Kidney epithelial cell (primary cell): ENCODE measurements around the gene HMX2. TPM values are rescaled to one million over a fixed set of nuclear protein-coding genes. Genes with fewer than 3 reads are reported as not detected.

Experiments used
- DNase-seq: peaks from one replicate; pipeline ENCODE4 v3.0.0-alpha.2; 2010; ENCODE audit warnings: low read depth
- H3K27me3 ChIP-seq: 2 replicates; pipeline ENCODE4 v1.6.0; 2011; ENCODE audit warnings: low read length; ENCODE audit not compliant: control insufficient read depth, insufficient read depth
- H3K36me3 ChIP-seq: 2 replicates; pipeline ENCODE4 v1.5.1; 2011; ENCODE audit warnings: low read length; ENCODE audit not compliant: control insufficient read depth, insufficient read depth
- H3K4me3 ChIP-seq: 2 replicates; pipeline ENCODE4 v1.5.1; 2011; ENCODE audit warnings: low read depth, mild to moderate bottlenecking, control low read depth, low read length
- total RNA-seq: library from RNA; depleted of rRNA; stranded (reverse); fragments of >200 nt; gene quantifications from 2 replicates; pipeline ENCODE4 v1.2.3, GENCODE V29; 2015
- TF ChIP-seq, protein P1 (sequence below): IDR thresholded peaks from 2 replicates; pipeline ENCODE4 v1.5.1; 2011; ENCODE audit warnings: mild to moderate bottlenecking, moderate library complexity, low read length, control low read depth, inconsistent platforms; ENCODE audit not compliant: insufficient read depth, poor library complexity, severe bottlenecking

Gene HMX2
- total RNA-seq, 1 donor from 2014 or later: not detected

DNA sequence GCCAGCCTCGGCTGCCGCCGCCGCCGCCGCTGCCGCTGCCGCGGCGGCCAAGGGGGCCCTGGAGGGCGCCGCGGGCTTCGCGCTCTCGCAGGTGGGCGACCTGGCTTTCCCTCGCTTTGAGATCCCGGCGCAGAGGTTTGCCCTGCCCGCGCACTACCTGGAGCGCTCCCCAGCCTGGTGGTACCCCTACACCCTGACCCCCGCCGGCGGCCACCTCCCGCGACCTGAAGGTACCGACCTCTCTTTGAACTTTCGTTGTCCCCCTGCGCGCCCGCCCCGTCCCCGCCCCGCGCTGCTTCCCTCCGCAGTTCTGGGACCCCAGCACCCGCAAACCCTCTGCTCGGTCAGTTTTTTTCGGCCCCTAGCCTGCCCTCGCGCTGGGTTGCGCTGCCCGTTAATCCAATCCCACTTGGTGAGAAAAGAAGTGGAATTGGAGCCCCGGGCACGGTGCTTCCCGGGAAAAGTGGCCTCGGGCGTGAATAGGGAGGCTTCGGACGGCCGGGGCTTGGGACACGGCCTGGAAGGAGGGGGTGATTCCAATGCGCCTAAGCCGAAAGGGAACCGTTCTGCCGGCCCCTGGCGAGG lies 11.6 kb upstream of the HMX2 start:
- DNase-seq: no peak
- Histone ChIP-seq H3K4me3 (no peak overlapping the region), H3K36me3 (no peaks in the 10 kb centered on the region), H3K27me3 (peaks cover 95% of the 10 kb centered on the region)
- TF ChIP-seq, protein P1, sequence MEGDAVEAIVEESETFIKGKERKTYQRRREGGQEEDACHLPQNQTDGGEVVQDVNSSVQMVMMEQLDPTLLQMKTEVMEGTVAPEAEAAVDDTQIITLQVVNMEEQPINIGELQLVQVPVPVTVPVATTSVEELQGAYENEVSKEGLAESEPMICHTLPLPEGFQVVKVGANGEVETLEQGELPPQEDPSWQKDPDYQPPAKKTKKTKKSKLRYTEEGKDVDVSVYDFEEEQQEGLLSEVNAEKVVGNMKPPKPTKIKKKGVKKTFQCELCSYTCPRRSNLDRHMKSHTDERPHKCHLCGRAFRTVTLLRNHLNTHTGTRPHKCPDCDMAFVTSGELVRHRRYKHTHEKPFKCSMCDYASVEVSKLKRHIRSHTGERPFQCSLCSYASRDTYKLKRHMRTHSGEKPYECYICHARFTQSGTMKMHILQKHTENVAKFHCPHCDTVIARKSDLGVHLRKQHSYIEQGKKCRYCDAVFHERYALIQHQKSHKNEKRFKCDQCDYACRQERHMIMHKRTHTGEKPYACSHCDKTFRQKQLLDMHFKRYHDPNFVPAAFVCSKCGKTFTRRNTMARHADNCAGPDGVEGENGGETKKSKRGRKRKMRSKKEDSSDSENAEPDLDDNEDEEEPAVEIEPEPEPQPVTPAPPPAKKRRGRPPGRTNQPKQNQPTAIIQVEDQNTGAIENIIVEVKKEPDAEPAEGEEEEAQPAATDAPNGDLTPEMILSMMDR: no peak

DNA sequence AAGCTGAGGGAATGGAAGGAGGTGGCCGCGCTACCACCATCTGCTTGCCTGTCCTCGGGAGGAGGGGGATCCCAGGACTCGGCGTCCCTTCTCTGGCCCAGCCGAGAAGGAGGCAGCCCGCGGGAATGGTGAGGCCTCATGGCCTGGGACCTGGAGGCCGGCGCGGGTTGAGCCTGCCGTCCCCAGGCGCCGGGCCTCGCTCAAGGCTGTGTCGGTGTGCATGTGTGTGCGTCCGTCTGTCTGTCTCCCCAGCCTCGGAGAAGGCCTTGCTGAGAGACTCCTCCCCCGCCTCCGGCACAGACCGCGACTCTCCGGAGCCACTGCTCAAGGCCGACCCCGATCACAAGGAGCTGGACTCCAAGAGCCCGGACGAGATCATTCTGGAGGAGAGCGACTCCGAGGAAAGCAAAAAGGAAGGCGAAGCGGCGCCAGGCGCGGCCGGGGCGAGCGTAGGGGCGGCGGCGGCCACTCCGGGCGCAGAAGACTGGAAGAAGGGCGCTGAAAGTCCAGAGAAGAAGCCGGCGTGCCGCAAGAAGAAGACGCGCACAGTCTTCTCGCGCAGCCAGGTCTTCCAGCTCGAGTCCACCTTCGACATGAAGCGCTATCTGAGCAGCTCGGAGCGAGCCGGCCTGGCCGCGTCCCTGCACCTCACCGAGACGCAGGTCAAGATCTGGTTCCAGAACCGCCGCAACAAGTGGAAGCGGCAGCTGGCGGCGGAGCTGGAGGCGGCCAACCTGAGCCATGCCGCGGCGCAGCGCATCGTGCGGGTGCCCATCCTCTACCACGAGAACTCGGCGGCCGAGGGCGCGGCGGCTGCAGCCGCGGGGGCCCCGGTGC lies 10.9 kb upstream of the HMX2 start:
- TF ChIP-seq, protein P1: no peak
- Histone ChIP-seq H3K36me3 (no peaks in the 10 kb centered on the region), H3K27me3 (peaks cover 96% of the 10 kb centered on the region), H3K4me3 (no peak overlapping the region)
- DNase-seq: no peak

DNA sequence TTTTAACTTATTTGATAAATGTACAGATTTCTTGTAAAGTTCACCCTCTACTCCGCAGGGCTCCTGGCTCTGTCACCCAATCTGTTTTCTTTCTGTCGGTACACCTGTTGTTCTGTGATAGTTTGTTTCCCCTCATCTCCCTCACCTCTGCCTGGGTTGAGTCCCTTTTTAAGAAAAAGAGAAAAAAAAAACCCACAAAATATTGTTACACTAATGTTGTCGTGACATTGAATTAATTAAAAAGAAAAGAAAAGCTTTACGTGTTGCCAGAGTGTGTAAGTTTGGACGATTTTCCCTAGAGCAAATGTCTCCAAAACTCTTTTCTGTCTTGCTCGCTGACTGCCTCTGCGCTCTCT lies 8.8 kb upstream of the HMX2 start:
- Histone ChIP-seq H3K27me3 (peaks cover 95% of the 10 kb centered on the region), H3K4me3 (no peak overlapping the region), H3K36me3 (no peaks in the 10 kb centered on the region)
- TF ChIP-seq, protein P1: no peak
- no peak for DNase-seq

DNA sequence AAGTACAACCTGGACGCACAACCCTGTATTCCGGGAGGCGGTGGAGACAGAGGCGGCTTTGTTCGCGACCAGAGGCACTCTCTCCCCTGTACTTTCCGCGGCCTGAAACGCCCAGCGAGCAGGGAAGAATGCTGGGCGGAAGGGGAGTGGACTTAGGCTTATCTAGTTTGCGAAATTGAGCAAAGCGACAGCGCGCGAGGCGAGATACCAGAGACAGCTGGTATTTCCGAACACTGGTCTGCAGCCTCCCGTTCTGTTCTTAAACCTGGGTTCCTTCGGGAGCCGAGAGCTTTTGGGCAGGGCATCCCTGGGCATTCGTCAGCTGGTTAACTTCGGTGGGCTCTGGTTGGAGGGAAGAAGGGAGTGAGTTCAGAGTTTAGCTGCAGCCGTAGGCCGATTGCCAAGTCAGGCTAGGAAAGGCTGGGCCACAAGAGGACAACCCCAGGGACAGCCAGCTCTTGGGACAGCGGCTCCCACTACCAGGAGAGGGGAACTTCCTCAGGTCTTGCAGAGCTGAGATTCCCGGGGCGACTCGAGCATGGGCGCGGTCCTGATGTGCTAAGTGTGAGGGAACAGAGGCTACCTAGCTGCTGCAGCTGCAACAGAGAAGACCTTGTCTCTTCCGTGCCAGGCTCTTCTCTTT lies 8.3 kb upstream of the HMX2 start:
- TF ChIP-seq, protein P1: no peak
- H3K4me3 ChIP-seq: no peak overlapping the region
- DNase-seq: no peak
- no peaks in the 10 kb centered on the region for H3K36me3 ChIP-seq
- peaks cover 95% of the 10 kb centered on the region for H3K27me3 ChIP-seq

DNA sequence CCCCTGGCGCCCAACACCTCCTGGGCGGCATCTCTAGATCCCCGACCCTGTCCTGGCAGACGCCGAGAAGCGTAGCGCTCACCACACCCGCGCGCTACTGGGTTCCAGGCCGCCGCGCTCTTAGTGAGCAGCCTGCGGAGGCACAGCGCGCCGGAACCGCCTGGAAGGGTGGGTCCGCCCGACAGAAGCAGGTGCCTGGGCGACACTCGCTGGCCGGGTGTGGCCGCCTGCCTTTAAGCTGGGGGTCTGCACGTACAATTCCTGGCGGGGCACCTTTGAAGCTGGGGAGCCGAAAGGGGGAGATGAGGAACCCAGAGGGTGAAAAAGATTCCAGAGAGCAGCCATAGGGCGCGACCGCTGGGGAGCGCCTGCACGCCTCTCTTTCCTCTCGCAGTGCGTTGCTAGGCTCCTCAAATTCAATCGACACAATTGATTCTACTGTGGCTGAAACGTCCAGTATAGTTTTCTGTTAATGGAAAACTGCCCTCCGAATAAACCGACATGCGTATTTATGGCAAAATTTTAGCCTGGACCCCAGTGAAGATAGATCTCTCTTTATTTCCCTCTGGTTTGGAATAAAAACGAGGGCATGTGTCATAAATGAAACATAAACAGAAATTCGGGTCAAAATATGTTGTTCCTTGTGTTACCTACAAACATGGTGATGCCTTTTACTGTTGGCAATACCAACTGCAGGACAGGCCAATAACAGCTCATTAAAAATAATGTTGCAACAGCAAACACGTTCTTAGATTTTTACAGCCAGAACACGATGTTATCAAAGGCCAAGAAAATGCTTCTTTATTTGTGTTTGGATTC lies 7.6 kb upstream of the HMX2 start:
- Histone ChIP-seq H3K36me3 (no peaks in the 10 kb centered on the region), H3K27me3 (peaks cover 95% of the 10 kb centered on the region), H3K4me3 (no peak overlapping the region)
- TF ChIP-seq, protein P1: no peak
- no peak for DNase-seq
